Astrocyte (in vitro differentiated cells and primary cell): Measurements from ENCODE around the gene TPD52L1. TPM values are rescaled to one million over a fixed set of nuclear protein-coding genes. Genes with fewer than 3 reads are reported as not detected.
A peak's percentile ranks its signal among the peaks of the same experiment; 100 is the strongest.
"Not testable (repeated sequence)": the region's sequence is repeated elsewhere in the genome, so short reads cannot be mapped to it uniquely, and the experiment has no call there.

ENCODE experiments used
- DNase-seq: peaks from one replicate; pipeline ENCODE4 v3.0.0-alpha.2; 2010; ENCODE audit warnings: low read depth
- FAIRE-seq: peaks from 2 replicates; lab custom pipeline; 2011; peaks lifted over from hg19 to GRCh38; lab: Jason Lieb, UNC
- H2AFZ ChIP-seq: 2 replicates; pipeline ENCODE4 v1.6.0; 2012; ENCODE audit warnings: low read depth, low read length, inconsistent platforms
- H3K27ac ChIP-seq: 2 replicates; pipeline ENCODE4 v1.5.1; 2011; ENCODE audit warnings: low read depth, low read length, inconsistent platforms
- H3K27me3 ChIP-seq: 2 replicates; pipeline ENCODE4 v1.6.0; 2011; ENCODE audit warnings: low read length, inconsistent platforms; ENCODE audit not compliant: insufficient read depth
- H3K36me3 ChIP-seq: 2 replicates; pipeline ENCODE4 v1.5.1; 2011; ENCODE audit warnings: low read length, inconsistent platforms; ENCODE audit not compliant: insufficient read depth
- H3K4me1 ChIP-seq: 2 replicates; pipeline ENCODE4 v1.5.1; 2011; ENCODE audit warnings: low read length, inconsistent platforms; ENCODE audit not compliant: insufficient read depth
- H3K4me2 ChIP-seq: 2 replicates; pipeline ENCODE4 v1.6.0; 2012; ENCODE audit warnings: low read length, inconsistent platforms
- H3K4me3 ChIP-seq: 2 replicates; pipeline ENCODE4 v1.5.1; 2011; ENCODE audit warnings: low read depth, mild to moderate bottlenecking, low read length, inconsistent platforms; ENCODE audit not compliant: insufficient read depth
- H3K79me2 ChIP-seq: 2 replicates; pipeline ENCODE4 v1.6.0; 2012; ENCODE audit warnings: mild to moderate bottlenecking, low read length, inconsistent platforms; ENCODE audit not compliant: insufficient read depth
- H3K9ac ChIP-seq: 2 replicates; pipeline ENCODE4 v1.6.0; 2012; ENCODE audit warnings: mild to moderate bottlenecking, low read length, inconsistent platforms
- H3K9me3 ChIP-seq: 2 replicates; pipeline ENCODE4 v1.5.1; 2012; ENCODE audit warnings: low read depth, mild to moderate bottlenecking, low read length, inconsistent platforms; ENCODE audit not compliant: insufficient read depth
- H4K20me1 ChIP-seq: 2 replicates; pipeline ENCODE4 v1.6.0; 2012; ENCODE audit warnings: low read length, inconsistent platforms; ENCODE audit not compliant: insufficient read depth
- H3K27ac Mint-ChIP-seq: one replicate; pipeline ENCODE4 v1.8.0; 2021; ENCODE audit warnings: mild to moderate bottlenecking, mixed read lengths; ENCODE audit not compliant: unreplicated experiment
- H3K27me3 Mint-ChIP-seq: one replicate; pipeline ENCODE4 v1.8.0; 2021; ENCODE audit warnings: low read depth, mixed read lengths; ENCODE audit not compliant: unreplicated experiment
- H3K36me3 Mint-ChIP-seq: one replicate; pipeline ENCODE4 v1.8.0; 2021; ENCODE audit warnings: low read depth, mixed read lengths; ENCODE audit not compliant: unreplicated experiment
- H3K4me1 Mint-ChIP-seq: one replicate; pipeline ENCODE4 v1.8.0; 2021; ENCODE audit warnings: low read depth, mixed read lengths; ENCODE audit not compliant: unreplicated experiment
- H3K4me3 Mint-ChIP-seq: one replicate; pipeline ENCODE4 v1.8.0; 2021; ENCODE audit warnings: mild to moderate bottlenecking, moderate library complexity, mixed read lengths; ENCODE audit not compliant: unreplicated experiment
- H3K9me3 Mint-ChIP-seq: one replicate; pipeline ENCODE4 v1.8.0; 2021; ENCODE audit warnings: mild to moderate bottlenecking, mixed read lengths; ENCODE audit not compliant: unreplicated experiment
- EZH2 ChIP-seq: IDR thresholded peaks from 2 replicates; pipeline ENCODE4 v1.6.1; 2012; ENCODE audit warnings: mild to moderate bottlenecking, low read length, inconsistent platforms; ENCODE audit not compliant: insufficient read depth
- total RNA-seq: library from RNA; stranded (reverse); gene quantifications from 2 replicates; pipeline ENCODE4 v1.2.1, GENCODE V29; 2021
- TF ChIP-seq, protein P1 (sequence below): IDR thresholded peaks from 2 replicates; pipeline ENCODE4 v1.5.1; 2011; ENCODE audit warnings: low read depth, mild to moderate bottlenecking, inconsistent platforms, low read length, moderate library complexity; ENCODE audit not compliant: insufficient read depth

Gene TPD52L1
- total RNA-seq, 1 donor from 2014 or later: 32.8 TPM

DNA sequence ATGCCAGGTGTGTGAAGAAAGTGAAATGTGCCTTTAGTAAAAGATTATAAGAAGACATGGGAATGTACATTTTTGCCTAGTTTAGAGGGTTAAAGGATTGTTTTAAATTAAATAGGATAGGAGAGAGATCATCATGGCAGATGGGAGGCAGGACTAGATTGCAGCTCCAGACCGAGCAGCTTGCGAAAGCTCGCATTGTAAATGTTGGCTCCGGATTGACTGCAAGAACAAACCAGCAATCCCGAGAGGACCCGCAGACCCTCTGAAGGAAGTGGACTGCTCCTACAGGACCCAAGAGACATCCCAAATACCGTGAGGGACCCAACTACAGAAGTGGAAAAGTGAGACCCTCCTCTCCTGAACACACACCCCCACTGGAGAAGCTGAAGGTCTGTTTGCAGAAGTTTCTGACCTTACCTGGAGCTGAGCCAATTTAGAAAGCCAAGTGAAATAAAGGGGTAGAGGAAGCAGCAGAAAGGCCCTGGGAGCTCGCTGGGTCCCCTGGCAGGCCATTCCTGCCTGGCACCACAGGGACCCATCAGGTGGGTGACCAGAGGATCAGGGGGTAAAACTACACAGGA lies 30.0 kb upstream of the TPD52L1 start:
- peak overlapping the region; percentile 50 for H3K4me2 ChIP-seq
- TF ChIP-seq, protein P1, sequence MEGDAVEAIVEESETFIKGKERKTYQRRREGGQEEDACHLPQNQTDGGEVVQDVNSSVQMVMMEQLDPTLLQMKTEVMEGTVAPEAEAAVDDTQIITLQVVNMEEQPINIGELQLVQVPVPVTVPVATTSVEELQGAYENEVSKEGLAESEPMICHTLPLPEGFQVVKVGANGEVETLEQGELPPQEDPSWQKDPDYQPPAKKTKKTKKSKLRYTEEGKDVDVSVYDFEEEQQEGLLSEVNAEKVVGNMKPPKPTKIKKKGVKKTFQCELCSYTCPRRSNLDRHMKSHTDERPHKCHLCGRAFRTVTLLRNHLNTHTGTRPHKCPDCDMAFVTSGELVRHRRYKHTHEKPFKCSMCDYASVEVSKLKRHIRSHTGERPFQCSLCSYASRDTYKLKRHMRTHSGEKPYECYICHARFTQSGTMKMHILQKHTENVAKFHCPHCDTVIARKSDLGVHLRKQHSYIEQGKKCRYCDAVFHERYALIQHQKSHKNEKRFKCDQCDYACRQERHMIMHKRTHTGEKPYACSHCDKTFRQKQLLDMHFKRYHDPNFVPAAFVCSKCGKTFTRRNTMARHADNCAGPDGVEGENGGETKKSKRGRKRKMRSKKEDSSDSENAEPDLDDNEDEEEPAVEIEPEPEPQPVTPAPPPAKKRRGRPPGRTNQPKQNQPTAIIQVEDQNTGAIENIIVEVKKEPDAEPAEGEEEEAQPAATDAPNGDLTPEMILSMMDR: no peak
- TF ChIP-seq EZH2: no peak
- peaks cover 13% of the 10 kb centered on the region for H3K4me1 Mint-ChIP-seq
- H3K79me2 ChIP-seq: no peaks in the 10 kb centered on the region
- H3K27me3 Mint-ChIP-seq: no peaks in the 10 kb centered on the region
- no peak overlapping the region for H3K4me3 Mint-ChIP-seq
- H3K36me3 ChIP-seq: no peaks in the 10 kb centered on the region
- H3K9me3 ChIP-seq: no peaks in the 10 kb centered on the region
- peaks cover 5% of the 10 kb centered on the region for H3K4me1 ChIP-seq
- DNase-seq (no peak), FAIRE-seq (no peak)
- H3K9ac ChIP-seq: no peak overlapping the region
- H3K9me3 Mint-ChIP-seq: peaks cover 7% of the 10 kb centered on the region
- H4K20me1 ChIP-seq: no peaks in the 10 kb centered on the region
- H3K27ac Mint-ChIP-seq: peak overlapping the region; percentile 83
- H3K36me3 Mint-ChIP-seq: peaks cover 7% of the 10 kb centered on the region
- H3K27me3 ChIP-seq: no peaks in the 10 kb centered on the region
- H3K27ac ChIP-seq: no peak overlapping the region
- no peak overlapping the region for H3K4me3 ChIP-seq
- H2AFZ ChIP-seq: peak overlapping the region; percentile 79

DNA sequence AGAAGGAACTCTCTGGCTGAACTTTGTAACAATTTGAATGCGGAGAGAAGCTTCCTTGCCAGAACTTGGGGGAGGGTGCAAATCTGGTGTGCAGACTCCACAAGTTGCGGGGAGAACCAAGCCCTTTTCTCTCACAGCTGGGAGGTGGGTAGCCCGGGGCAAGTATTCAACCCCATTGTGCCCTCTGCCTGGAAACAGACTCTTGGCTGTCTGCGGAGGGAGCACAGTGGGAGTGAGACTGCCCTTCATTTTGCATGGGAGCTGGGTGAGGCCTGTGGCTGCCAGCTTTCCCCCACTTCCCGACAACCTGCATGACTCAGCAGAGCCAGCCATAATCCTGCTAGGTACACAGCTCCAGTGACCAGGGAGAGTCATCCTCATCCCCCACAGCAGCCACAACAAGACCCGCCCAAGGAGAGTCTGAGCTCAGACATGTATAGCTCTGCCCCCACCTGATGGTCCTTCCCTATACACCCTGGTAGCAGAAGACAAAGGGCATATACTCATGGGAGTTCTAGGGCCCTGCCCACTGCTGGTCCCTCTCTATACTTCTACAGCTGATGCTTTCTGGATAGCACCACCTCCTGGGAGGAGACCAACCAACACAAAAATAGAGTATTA lies 29.4 kb upstream of the TPD52L1 start:
- H3K9me3 Mint-ChIP-seq: peaks cover 7% of the 10 kb centered on the region
- H3K9ac ChIP-seq: no peak overlapping the region
- H3K27ac Mint-ChIP-seq: peak overlapping the region; percentile 83
- no peaks in the 10 kb centered on the region for H4K20me1 ChIP-seq
- DNase-seq (peak; percentile 41), FAIRE-seq (no peak)
- H2AFZ ChIP-seq: peak overlapping the region; percentile 79
- H3K27me3 Mint-ChIP-seq: no peaks in the 10 kb centered on the region
- H3K27me3 ChIP-seq: no peaks in the 10 kb centered on the region
- H3K4me3 ChIP-seq: no peak overlapping the region
- H3K4me1 Mint-ChIP-seq: peaks cover 13% of the 10 kb centered on the region
- peaks cover 5% of the 10 kb centered on the region for H3K4me1 ChIP-seq
- no peak overlapping the region for H3K27ac ChIP-seq
- H3K9me3 ChIP-seq: no peaks in the 10 kb centered on the region
- no peaks in the 10 kb centered on the region for H3K36me3 ChIP-seq
- no peak overlapping the region for H3K4me3 Mint-ChIP-seq
- H3K4me2 ChIP-seq: peak overlapping the region; percentile 50
- TF ChIP-seq EZH2: no peak
- TF ChIP-seq, protein P1: no peak
- no peaks in the 10 kb centered on the region for H3K79me2 ChIP-seq
- H3K36me3 Mint-ChIP-seq: peaks cover 7% of the 10 kb centered on the region

DNA sequence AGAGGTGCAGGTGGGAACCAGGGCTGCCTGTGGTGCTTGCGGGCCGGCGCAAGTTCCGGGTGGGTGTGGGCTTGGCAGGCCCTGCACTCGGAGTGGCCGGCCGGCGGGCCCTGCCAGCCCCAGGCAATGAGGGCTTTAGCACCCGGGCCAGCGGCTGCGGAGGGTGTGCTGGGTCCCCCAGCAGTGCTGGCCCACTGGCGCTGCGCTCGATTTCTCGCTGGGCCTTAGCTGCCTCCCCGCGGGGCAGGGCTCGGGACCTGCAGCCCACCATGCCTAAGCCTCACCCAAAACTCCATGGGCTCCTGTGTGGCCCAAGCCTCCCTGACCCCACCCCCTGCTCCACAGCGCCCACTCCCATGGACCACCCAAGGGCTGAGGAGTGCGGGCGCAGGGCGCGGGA lies 27.7 kb upstream of the TPD52L1 start:
- not testable (repeated sequence) for DNase-seq, FAIRE-seq, H3K27me3 ChIP-seq, H3K4me1 ChIP-seq, H3K36me3 Mint-ChIP-seq, H3K27ac ChIP-seq, H3K9ac ChIP-seq, H3K4me3 Mint-ChIP-seq, H3K79me2 ChIP-seq, H3K4me3 ChIP-seq, H3K27me3 Mint-ChIP-seq, H2AFZ ChIP-seq, H3K4me2 ChIP-seq, H3K9me3 ChIP-seq, H3K36me3 ChIP-seq, H4K20me1 ChIP-seq, H3K9me3 Mint-ChIP-seq, H3K27ac Mint-ChIP-seq
- peaks cover 11% of the 10 kb centered on the region for H3K4me1 Mint-ChIP-seq
